Aortic smooth muscle cell (primary cell): ENCODE data around the gene DESI1. TPM values are rescaled to one million over a fixed set of nuclear protein-coding genes. Genes with fewer than 3 reads are reported as not detected.

Experiments used
- total RNA-seq: library from RNA; depleted of rRNA; stranded (reverse); fragments of >200 nt; gene quantifications from 2 replicates; pipeline ENCODE4 v1.2.3, GENCODE V29; 2014

Gene DESI1
- total RNA-seq: 10.4 and 11.1 TPM in 2 replicates

GRCh38 chr22:41620589-41621098 lies at the start of gene DESI1:
DESI1 (minus strand) TSS chr22:41621043; CDS start chr22:41620839, 204 bp downstream.

GRCh38 chr22:41621099-41621910 lies 462 bp upstream of the DESI1 start, which contains the start of gene XRCC6:
XRCC6 (plus strand) TSS chr22:41621295; CDS start chr22:41622005, 710 bp downstream.

DNA sequence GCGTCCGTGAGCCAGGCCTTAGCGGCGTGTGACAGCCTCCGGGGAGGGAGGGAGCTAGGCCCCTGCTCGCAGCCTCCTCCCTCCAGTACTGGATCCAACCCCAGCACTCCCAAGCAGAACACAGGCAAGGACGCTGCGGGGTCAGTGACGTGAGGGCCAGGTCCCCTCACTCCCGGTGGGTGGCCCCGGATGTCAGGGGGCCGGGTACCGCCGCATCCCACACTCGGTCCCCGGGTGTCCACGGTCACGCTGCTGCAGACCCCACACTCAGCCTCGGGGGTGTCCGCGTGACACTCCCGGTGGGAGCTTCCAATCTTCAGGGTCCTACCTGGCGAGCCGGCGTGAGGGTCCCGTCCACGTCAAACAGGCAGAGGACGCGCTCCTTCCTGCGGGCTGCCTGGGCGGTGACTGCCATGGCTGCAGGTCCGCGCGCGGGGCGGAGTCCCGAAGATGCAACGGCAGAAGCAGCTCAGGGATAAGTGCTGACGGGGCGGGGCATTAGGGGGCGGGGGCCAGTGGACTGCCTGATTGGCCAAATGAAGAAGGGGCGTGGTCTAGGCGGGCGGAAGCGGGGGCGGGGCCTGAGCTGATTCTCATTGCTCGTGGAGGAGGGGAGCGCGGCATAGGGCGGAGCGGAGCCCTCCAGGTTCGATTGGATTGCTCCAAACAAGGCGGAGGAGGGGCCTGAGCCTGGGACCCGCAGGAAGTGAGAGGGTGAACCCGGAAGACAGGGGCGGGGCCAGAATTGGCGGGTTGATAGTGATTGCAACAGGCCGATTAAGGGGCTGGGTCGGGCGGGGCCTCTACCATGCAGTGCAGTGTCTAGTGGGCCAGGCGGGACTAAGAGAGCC lies 31.2 kb downstream of the DESI1 start, which contains the start of gene PMM1:
TSS of gene PMM1 (minus strand) at position 450 of the 851 bp plus-strand sequence. CDS start at position 415, 35 bp downstream.

Other genes with a start within 250 kb of the DESI1 start
- gene TEF, start 239.1 kb downstream of the DESI1 start, total RNA-seq: 10.8 and 12.1 TPM in 2 replicates
- gene TOB2, start 174.2 kb downstream of the DESI1 start, total RNA-seq: 12.2 and 12.5 TPM in 2 replicates
- 51.9 and 53.2 TPM in 2 replicates for gene PHF5A, start 152.4 kb downstream of the DESI1 start, total RNA-seq
- 65.3 and 81.6 TPM in 2 replicates for gene ACO2, start 151.9 kb downstream of the DESI1 start, total RNA-seq
- 24.9 and 27.0 TPM in 2 replicates for gene POLR3H, start 76.6 kb downstream of the DESI1 start, total RNA-seq
- 2.5 and 4.7 TPM in 2 replicates for gene CSDC2, start 60.0 kb downstream of the DESI1 start, total RNA-seq
- gene PMM1, start 31.2 kb downstream of the DESI1 start, total RNA-seq: 16.2 and 23.6 TPM in 2 replicates
- gene XRCC6, start 252 bp upstream of the DESI1 start, total RNA-seq: 338 and 357 TPM in 2 replicates
- 59.3 and 86.3 TPM in 2 replicates for gene SNU13, start 67.8 kb upstream of the DESI1 start, total RNA-seq
- 1.2 TPM in 2 replicates for gene MEI1, start 78.5 kb upstream of the DESI1 start, total RNA-seq
- 6.0 and 8.2 TPM in 2 replicates for gene CCDC134, start 179.6 kb upstream of the DESI1 start, total RNA-seq
- 41.9 and 54.3 TPM in 2 replicates for gene SREBF2, start 212.1 kb upstream of the DESI1 start, total RNA-seq